Sigmoid colon (tissue), 7 donors: ENCODE data around the gene HLA-B. TPM values are rescaled to one million over a fixed set of nuclear protein-coding genes. Genes with fewer than 3 reads are reported as not detected.
A peak's percentile ranks its signal among the peaks of the same experiment; 100 is the strongest.

Experiments used
- DNase-seq: peaks from one replicate; pipeline ENCODE4 v3.0.0-alpha.2; 2019
- H3K27ac ChIP-seq, 4 donors: fragments of 200-600 bp; sonication (generic); one replicate each; pipeline ENCODE4 v1.5.1; 2016 to 2019; ENCODE audit warnings: mild to moderate bottlenecking in 1 of 4
- H3K27me3 ChIP-seq, 3 donors: fragments of 200-600 bp; sonication (generic); one replicate each; pipeline ENCODE4 v1.5.1; 2019; ENCODE audit warnings: mild to moderate bottlenecking in 1 of 3
- H3K36me3 ChIP-seq, 4 donors: fragments of 200-600 bp; sonication (generic); one replicate each; pipeline ENCODE4 v1.5.1; 2016 to 2019
- H3K4me1 ChIP-seq, 4 donors: fragments of 200-600 bp; sonication (generic); one replicate each; pipeline ENCODE4 v1.5.1; 2017 to 2019
- H3K4me3 ChIP-seq, 4 donors: fragments of 200-600 bp; sonication (generic); one replicate each; pipeline ENCODE4 v1.5.1; 2017 to 2019; ENCODE audit warnings: mild to moderate bottlenecking in 2 of 4, moderate library complexity in 1 of 4
- H3K9me3 ChIP-seq, 4 donors: fragments of 200-600 bp in 3 of 4; sonication (generic) in 3 of 4; one replicate each; pipeline versions ENCODE4 v1.5.1 to v1.6.1; 2013 to 2019
- EP300 ChIP-seq, 4 donors: sonication (generic); formaldehyde crosslinking; IDR thresholded peaks; one replicate each; pipeline ENCODE4 v1.6.1; 2017; ENCODE audit warnings: antibody characterized with exemption in 4 of 4
- POLR2A ChIP-seq, 2 donors: fragments of 450-650 bp; IDR thresholded peaks; one replicate each; pipeline ENCODE4 v1.6.1; 2016; ENCODE audit warnings: antibody characterized with exemption in 2 of 2, mild to moderate bottlenecking in 2 of 2, moderate library complexity in 2 of 2
- POLR2AphosphoS5 ChIP-seq, 4 donors: sonication (generic); formaldehyde crosslinking; IDR thresholded peaks; one replicate each; pipeline ENCODE4 v1.6.1; 2017; ENCODE audit warnings: antibody characterized with exemption in 4 of 4
- WGBS, 2 donors: extraction: QIAGEN DNeasy Blood & Tissue Kit; methylation state at CpG; one replicate each; pipeline ENCODE4 v1.1.7; 2013; 5-methylcytosine and 5-hydroxymethylcytosine counted together
- intact Hi-C: fragments of 100-400 bp; cut with DNase I; formaldehyde crosslinking; loops from one replicate; pipeline ENCODE4 v1.15.1; 2023
- polyA plus RNA-seq, 3 donors: library from polyadenylated mRNA; stranded (reverse); fragments of 200-250 nt; gene quantifications; one replicate each; pipeline ENCODE4 v1.2.3, GENCODE V29; 2013
- total RNA-seq, 4 donors: library from RNA; depleted of rRNA; stranded (reverse); fragments of >200 nt; gene quantifications; one replicate each; pipeline ENCODE4 v1.1.0, GENCODE V29; 2016
- TF ChIP-seq, protein P1 (sequence below), 4 experiments: fragments of 450-650 bp in 3 of 4; fragments of 200-600 bp in 1 of 4; IDR thresholded peaks; one replicate each; pipeline ENCODE4 v1.5.1; 2016 to 2019; ENCODE audit warnings: antibody characterized with exemption in 4 of 4, mild to moderate bottlenecking in 3 of 4, moderate library complexity in 2 of 4
- donor health status: healthy with polysubstance abuse.
- donor health status: Bipolar disorder and iron deficiency.
- donor health status: healthy.

Gene HLA-B
- total and polyA plus RNA-seq, 7 donors, result 279 to 3,047 (median 377) TPM

DNA sequence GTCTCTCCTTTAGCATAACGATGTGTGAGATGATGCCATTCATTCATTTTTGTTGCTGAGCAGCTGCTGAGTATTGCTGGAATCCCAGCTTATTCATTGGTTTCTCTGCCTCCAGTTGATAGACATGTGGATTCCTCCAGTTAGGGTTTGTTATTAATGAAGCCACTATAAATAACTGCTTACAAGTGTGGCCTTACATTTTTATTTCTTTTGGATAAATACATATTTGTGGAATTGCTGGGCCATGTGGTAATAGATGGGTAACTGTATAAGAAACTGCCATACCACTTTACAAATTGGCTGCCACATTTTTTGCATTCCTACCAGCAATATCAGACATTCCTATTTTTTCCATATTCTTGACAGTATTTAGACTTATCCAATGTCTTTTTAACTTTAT is 2.6 kb upstream of the HLA-B start:
- H3K4me3 ChIP-seq, result no peak overlapping the region
- TF ChIP-seq POLR2AphosphoS5 (IDR thresholded peaks at IDR 0.05), result no peak
- TF ChIP-seq POLR2A (IDR thresholded peaks at IDR 0.05), result no peak
- no peak for TF ChIP-seq EP300 (IDR thresholded peaks at IDR 0.05)
- H3K36me3 ChIP-seq, result peaks cover 0 to 4% (median 0%) of the 10 kb centered on the region in 4 donors
- H3K27ac ChIP-seq, result no peak overlapping the region
- H3K4me1 ChIP-seq, result peaks cover 0 to 16% (median 14%) of the 10 kb centered on the region in 4 donors
- intact Hi-C loops, result no loop called here
- no peaks in the 10 kb centered on the region for H3K27me3 ChIP-seq
- no peaks in the 10 kb centered on the region for H3K9me3 ChIP-seq
- no peak for DNase-seq
- 88 to 96% methylated on average over 1 of the region's 1 CpG for WGBS, 2 donors

DNA sequence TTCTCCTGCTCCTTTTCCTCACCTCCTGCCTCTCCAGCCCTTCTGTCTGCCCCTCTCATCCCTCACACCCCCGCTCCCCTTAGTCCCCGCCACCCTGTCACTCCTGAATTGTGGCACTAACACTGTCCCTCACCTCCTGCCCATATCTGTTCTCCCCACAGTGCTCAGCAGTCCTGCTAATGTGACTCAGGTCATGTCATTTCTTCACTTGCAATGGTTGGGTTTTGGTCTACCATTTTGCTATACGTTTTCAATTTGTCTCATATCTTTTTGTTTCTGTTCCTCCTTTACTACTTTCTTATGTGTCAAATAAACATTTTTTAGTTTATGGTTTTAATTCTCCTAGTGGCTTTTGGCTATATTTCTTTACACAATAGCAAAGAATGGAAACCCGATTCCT is 1.3 kb upstream of the HLA-B start:
- no peaks in the 10 kb centered on the region for H3K9me3 ChIP-seq
- TF ChIP-seq POLR2A (IDR thresholded peaks at IDR 0.05) (no peak), EP300 (IDR thresholded peaks at IDR 0.05) (no peak), POLR2AphosphoS5 (IDR thresholded peaks at IDR 0.05) (no peak)
- TF ChIP-seq, protein P1, sequence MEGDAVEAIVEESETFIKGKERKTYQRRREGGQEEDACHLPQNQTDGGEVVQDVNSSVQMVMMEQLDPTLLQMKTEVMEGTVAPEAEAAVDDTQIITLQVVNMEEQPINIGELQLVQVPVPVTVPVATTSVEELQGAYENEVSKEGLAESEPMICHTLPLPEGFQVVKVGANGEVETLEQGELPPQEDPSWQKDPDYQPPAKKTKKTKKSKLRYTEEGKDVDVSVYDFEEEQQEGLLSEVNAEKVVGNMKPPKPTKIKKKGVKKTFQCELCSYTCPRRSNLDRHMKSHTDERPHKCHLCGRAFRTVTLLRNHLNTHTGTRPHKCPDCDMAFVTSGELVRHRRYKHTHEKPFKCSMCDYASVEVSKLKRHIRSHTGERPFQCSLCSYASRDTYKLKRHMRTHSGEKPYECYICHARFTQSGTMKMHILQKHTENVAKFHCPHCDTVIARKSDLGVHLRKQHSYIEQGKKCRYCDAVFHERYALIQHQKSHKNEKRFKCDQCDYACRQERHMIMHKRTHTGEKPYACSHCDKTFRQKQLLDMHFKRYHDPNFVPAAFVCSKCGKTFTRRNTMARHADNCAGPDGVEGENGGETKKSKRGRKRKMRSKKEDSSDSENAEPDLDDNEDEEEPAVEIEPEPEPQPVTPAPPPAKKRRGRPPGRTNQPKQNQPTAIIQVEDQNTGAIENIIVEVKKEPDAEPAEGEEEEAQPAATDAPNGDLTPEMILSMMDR (IDR thresholded peaks at IDR 0.05), result no peak
- intact Hi-C loops, result no loop called here
- H3K27ac ChIP-seq, result no peak overlapping the region
- 38 to 60% methylated on average over 4 of the region's 4 CpGs for WGBS, 2 donors
- no peaks in the 10 kb centered on the region for H3K27me3 ChIP-seq
- no peak for DNase-seq
- peaks cover 0 to 5% (median 2%) of the 10 kb centered on the region in 4 donors for H3K36me3 ChIP-seq
- H3K4me1 ChIP-seq, result peaks cover 0 to 16% (median 15%) of the 10 kb centered on the region in 4 donors
- no peak overlapping the region for H3K4me3 ChIP-seq

DNA sequence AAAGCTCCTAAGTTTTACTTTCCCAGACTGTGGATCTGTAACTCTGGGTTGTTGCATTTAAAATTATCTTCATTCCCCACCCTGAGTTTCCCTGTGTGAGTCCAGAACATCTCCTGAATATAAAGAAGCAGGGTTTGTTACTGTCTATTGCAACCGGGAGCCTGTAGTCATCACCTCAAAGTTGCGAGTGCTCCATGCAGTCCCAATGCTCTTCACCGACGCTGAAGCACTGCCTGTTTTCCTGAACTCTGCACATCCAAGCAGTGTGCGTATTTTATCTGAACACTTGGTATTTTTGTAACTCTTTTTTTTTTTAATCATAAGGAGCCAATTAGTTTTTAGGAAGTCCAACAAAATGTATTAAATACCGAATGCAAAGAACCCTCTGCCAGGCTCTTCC is 907 bp upstream of the HLA-B start:
- no peak for DNase-seq
- WGBS, 2 donors, result 32 to 33% methylated on average over 6 of the region's 6 CpGs
- Histone ChIP-seq H3K27me3 (no peaks in the 10 kb centered on the region), H3K9me3 (no peaks in the 10 kb centered on the region), H3K4me1 (peaks cover 0 to 16% (median 15%) of the 10 kb centered on the region in 4 donors), H3K4me3 (peak overlapping the region in 1 of 4 donors; percentile 77), H3K27ac (peak overlapping the region in 2 of 4 donors; percentile 82 to 97), H3K36me3 (peaks cover 0 to 5% (median 2%) of the 10 kb centered on the region in 4 donors)
- no peak for TF ChIP-seq POLR2A (IDR thresholded peaks at IDR 0.05)
- TF ChIP-seq, protein P1 (IDR thresholded peaks at IDR 0.05), result no peak
- TF ChIP-seq POLR2AphosphoS5 (IDR thresholded peaks at IDR 0.05), result no peak
- TF ChIP-seq EP300 (IDR thresholded peaks at IDR 0.05), result no peak
- intact Hi-C loops, result no loop called here

DNA sequence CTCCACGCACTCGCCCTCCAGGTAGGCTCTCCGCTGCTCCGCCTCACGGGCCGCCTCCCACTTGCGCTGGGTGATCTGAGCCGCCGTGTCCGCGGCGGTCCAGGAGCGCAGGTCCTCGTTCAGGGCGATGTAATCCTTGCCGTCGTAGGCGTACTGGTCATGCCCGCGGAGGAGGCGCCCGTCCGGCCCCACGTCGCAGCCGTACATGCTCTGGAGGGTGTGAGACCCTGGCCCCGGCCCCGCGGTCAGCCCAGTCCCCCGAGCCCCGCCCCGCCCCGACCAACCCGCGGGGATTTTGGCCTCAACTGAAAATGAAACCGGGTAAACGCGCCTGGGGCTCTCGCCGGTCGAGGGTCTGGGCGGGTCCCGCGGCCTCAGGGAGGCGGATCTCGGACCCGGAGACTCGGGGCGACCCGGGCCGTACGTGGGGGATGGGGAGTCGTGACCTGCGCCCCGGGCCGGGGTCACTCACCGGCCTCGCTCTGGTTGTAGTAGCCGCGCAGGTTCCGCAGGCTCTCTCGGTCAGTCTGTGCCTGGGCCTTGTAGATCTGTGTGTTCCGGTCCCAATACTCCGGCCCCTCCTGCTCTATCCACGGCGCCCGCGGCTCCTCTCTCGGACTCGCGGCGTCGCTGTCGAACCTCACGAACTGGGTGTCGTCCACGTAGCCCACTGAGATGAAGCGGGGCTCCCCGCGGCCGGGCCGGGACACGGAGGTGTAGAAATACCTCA is 598 bp downstream of the HLA-B start:
- Histone ChIP-seq H3K9me3 (no peaks in the 10 kb centered on the region), H3K4me3 (peak overlapping the region; percentile 56 to 77 (median 66)), H3K27ac (peak overlapping the region; percentile 76 to 97 (median 83)), H3K36me3 (peaks cover 0 to 5% (median 2%) of the 10 kb centered on the region in 4 donors), H3K27me3 (no peaks in the 10 kb centered on the region), H3K4me1 (peaks cover 0 to 16% (median 15%) of the 10 kb centered on the region in 4 donors)
- 1 to 2% methylated on average over 80 to 83 of the region's 83 CpGs for WGBS, 2 donors
- DNase-seq, result peak; percentile 77
- TF ChIP-seq, protein P1 (IDR thresholded peaks at IDR 0.05), result no peak
- no peak for TF ChIP-seq EP300 (IDR thresholded peaks at IDR 0.05)
- TF ChIP-seq POLR2A (IDR thresholded peaks at IDR 0.05), result no peak
- TF ChIP-seq POLR2AphosphoS5 (IDR thresholded peaks at IDR 0.05), result peak in 2 of 4 donors; percentile 20 to 31
- intact Hi-C loops, result loop anchor here (1.0 kb wide), 1 partner anchor 84 kb away; the partner anchor contains the start of gene HLA-C

DNA sequence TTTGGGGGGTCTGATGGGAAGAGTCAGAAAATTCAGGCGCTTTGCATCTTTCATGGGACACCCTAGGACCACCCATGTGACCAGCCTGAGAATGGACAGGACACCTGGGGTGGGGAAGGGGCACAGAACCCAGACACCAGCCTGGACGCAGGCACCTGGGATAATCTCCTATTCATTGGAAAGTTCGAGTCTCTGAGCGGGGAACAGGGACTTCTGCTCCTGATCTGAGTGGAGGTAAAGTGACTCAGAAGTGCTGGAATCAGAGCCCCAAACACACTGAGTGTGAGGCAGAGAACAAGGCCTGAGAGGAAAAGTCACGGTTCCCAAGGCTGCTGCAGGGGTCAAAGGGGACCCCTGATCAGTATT is 1.4 kb downstream of the HLA-B start:
- Histone ChIP-seq H3K4me3 (peak overlapping the region in 3 of 4 donors; percentile 63 to 77 (median 68)), H3K36me3 (peaks cover 0 to 5% (median 2%) of the 10 kb centered on the region in 4 donors), H3K27ac (peak overlapping the region in 1 of 4 donors; percentile 76), H3K4me1 (peaks cover 0 to 16% (median 15%) of the 10 kb centered on the region in 4 donors), H3K27me3 (no peaks in the 10 kb centered on the region), H3K9me3 (no peaks in the 10 kb centered on the region)
- WGBS, 2 donors, result 48 to 60% methylated on average over 5 of the region's 5 CpGs
- no peak for TF ChIP-seq POLR2A (IDR thresholded peaks at IDR 0.05)
- no peak for TF ChIP-seq POLR2AphosphoS5 (IDR thresholded peaks at IDR 0.05)
- TF ChIP-seq, protein P1 (IDR thresholded peaks at IDR 0.05), result no peak
- no peak for TF ChIP-seq EP300 (IDR thresholded peaks at IDR 0.05)
- no peak for DNase-seq
- intact Hi-C loops, result no loop called here
